Activated T-cell treated with anti-CD3 and anti-CD28 coated beads, Interleukin-2, amount 50 U/mL, for 72 hours (primary cell): ENCODE measurements around the gene CNTNAP5. TPM values are rescaled to one million over a fixed set of nuclear protein-coding genes. Genes with fewer than 3 reads are reported as not detected.

Experiments
- ATAC-seq, 2 donors: fragments of 150-1000 bp; cut with Tn5 transposase; replicated peaks in 1 of 2; 2 replicates each; pipeline ENCODE4 v1.10.0; 2021; ENCODE audit warnings: moderate library complexity in 2 of 2, mild to moderate bottlenecking in 1 of 2
- DNase-seq, 2 donors: peaks; one replicate each; pipeline ENCODE4 v3.0.0; 2021 to 2022; ENCODE audit warnings: mixed read lengths in 1 of 2
- H3K27ac Mint-ChIP-seq: one replicate; pipeline ENCODE4 v1.8.0; 2022; ENCODE audit warnings: mild to moderate bottlenecking, moderate library complexity, mixed read lengths
- H3K27me3 Mint-ChIP-seq: one replicate; pipeline ENCODE4 v1.8.0; 2022; ENCODE audit warnings: low read depth, mixed read lengths
- H3K36me3 Mint-ChIP-seq, 2 donors: one replicate each; pipeline ENCODE4 v1.8.0; 2022; ENCODE audit warnings: mixed read lengths in 2 of 2, mild to moderate bottlenecking in 1 of 2; ENCODE audit not compliant: insufficient read depth in 2 of 2
- H3K4me1 Mint-ChIP-seq: one replicate; pipeline ENCODE4 v1.8.0; 2022; ENCODE audit warnings: low read depth, mixed read lengths
- H3K4me3 Mint-ChIP-seq, 2 donors: one replicate each; pipeline ENCODE4 v1.8.0; 2022; ENCODE audit warnings: mild to moderate bottlenecking in 2 of 2, mixed read lengths in 2 of 2, moderate library complexity in 2 of 2
- H3K9me3 Mint-ChIP-seq, 2 donors: one replicate each; pipeline ENCODE4 v1.8.0; 2022; ENCODE audit warnings: mixed read lengths in 2 of 2
- total RNA-seq, 2 donors: library from RNA; stranded (reverse); gene quantifications; one replicate each; pipeline ENCODE4 v1.2.3, GENCODE V29; 2022

Gene CNTNAP5
- total RNA-seq, 2 donors from 2014 or later, result not detected

GRCh38 chr2:124702777-124703176 lies 677.7 kb downstream of the CNTNAP5 start:
- H3K36me3 Mint-ChIP-seq, result peaks cover 1 to 2% of the 10 kb centered on the region in 2 donors
- peaks cover 7% of the 10 kb centered on the region in 2 donors for H3K9me3 Mint-ChIP-seq
- H3K27me3 Mint-ChIP-seq, result no peaks in the 10 kb centered on the region
- ATAC-seq (no peak), DNase-seq (no peak)
- no peaks in the 10 kb centered on the region for H3K4me1 Mint-ChIP-seq
- no peak overlapping the region for H3K4me3 Mint-ChIP-seq
- peak overlapping the region; percentile 82 for H3K27ac Mint-ChIP-seq

GRCh38 chr2:124704071-124704925 lies 679.2 kb downstream of the CNTNAP5 start:
- peaks cover 1 to 2% of the 10 kb centered on the region in 2 donors for H3K36me3 Mint-ChIP-seq
- H3K4me3 Mint-ChIP-seq, result no peak overlapping the region

DNA sequence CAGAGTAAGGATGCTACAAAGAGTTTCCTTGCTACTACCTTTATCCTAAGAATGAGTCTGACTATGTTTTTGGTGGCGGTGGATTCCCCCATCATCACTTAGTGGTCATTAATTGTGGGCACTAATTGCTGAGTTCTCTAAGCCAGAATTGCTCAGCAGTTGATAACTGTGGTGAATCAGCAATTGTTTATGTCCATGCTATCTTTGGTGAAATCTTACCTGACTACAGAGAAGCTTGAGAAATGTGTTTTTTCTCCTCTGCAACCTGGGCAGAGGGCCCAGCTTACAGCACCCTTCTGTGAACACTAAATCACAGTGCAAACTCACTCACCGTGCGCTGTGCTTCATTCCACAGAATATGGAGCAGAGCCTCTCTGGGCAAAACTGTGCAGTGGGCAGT lies 683.6 kb downstream of the CNTNAP5 start:
- DNase-seq (no peak), ATAC-seq (no peak)
- Mint-ChIP-seq H3K36me3 (peaks cover 2 to 3% of the 10 kb centered on the region in 2 donors), H3K27ac (no peak overlapping the region), H3K4me3 (no peak overlapping the region), H3K4me1 (no peaks in the 10 kb centered on the region), H3K27me3 (no peaks in the 10 kb centered on the region), H3K9me3 (peaks cover 6 to 11% of the 10 kb centered on the region in 2 donors)

More at GRCh38 chr2:124704071-124704925, 679.2 kb downstream of the CNTNAP5 start:
- ATAC-seq (no peak), DNase-seq (no peak)
- H3K27me3 Mint-ChIP-seq, result no peaks in the 10 kb centered on the region
- H3K4me1 Mint-ChIP-seq, result no peaks in the 10 kb centered on the region
- H3K27ac Mint-ChIP-seq, result no peak overlapping the region
- peaks cover 7% of the 10 kb centered on the region in 2 donors for H3K9me3 Mint-ChIP-seq

DNA sequence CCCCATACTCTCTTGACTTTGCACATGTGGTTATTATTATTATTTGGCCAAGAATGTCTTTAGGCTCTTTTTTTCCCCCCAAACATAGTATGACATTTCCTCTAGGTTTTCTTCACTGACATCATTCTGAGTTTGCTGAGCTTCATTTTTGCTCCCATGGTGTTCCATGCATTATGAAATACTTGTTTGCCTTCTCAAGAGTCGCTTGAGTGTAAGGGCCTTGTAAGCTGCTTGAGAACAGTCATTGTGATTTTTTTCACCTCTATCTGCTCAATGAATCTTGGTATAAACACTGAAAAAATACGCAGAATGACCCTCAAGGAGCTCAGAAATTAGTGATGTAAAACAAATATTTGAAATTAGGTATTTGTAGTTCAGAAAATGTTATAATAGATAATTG lies 688.9 kb downstream of the CNTNAP5 start:
- H3K36me3 Mint-ChIP-seq, result peaks cover 2 to 3% of the 10 kb centered on the region in 2 donors
- peaks cover 10 to 11% of the 10 kb centered on the region in 2 donors for H3K9me3 Mint-ChIP-seq
- no peak overlapping the region for H3K27ac Mint-ChIP-seq
- ATAC-seq (no peak), DNase-seq (no peak)
- H3K4me1 Mint-ChIP-seq, result no peaks in the 10 kb centered on the region
- no peak overlapping the region for H3K4me3 Mint-ChIP-seq
- H3K27me3 Mint-ChIP-seq, result no peaks in the 10 kb centered on the region

DNA sequence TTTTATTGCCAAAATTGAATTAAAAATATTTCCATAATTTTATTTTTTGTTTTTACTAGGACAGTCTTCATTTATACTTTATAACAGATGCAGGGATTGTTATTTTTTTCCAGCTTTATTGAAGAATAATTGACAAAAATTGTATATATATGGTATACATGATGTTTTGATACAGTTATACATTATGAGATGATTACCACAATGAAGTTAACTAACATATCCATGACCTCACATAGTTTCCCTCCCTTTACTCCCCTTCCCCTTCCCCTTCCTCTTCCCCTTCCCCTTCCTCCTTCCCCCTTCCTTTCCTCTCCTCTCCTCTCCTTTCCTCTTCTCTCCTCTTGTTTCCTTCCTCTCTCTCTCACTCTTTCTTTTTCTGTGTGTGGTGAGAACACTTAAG lies 700.1 kb downstream of the CNTNAP5 start:
- H3K27ac Mint-ChIP-seq, result no peak overlapping the region
- H3K4me3 Mint-ChIP-seq, result no peak overlapping the region
- ATAC-seq, result no peak
- H3K4me1 Mint-ChIP-seq, result no peaks in the 10 kb centered on the region
- H3K9me3 Mint-ChIP-seq, result peaks cover 3 to 4% of the 10 kb centered on the region in 2 donors
- H3K27me3 Mint-ChIP-seq, result no peaks in the 10 kb centered on the region
- H3K36me3 Mint-ChIP-seq, result peaks cover 0 to 2% of the 10 kb centered on the region in 2 donors
- DNase-seq, result no peak

DNA sequence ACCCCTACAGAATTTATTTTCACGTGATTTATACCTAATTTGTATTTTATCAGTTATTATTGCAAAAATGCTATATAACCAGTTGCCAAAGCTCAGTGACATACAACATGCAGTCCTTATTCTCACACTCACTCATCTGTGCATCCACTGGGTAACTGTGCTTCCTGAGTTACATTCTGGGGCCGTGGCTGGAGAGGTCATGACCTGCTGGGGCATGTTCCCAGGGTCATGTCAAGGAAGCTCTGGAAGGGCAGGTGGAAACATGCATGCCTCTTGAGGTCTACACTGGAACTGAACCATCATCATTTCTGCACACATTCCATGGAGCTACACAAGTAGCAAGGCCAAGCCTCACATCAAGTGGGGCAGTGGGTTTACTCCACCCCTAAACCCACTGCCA lies 715.5 kb downstream of the CNTNAP5 start:
- H3K27ac Mint-ChIP-seq, result no peak overlapping the region
- DNase-seq (no peak), ATAC-seq (no peak)
- no peaks in the 10 kb centered on the region for H3K27me3 Mint-ChIP-seq
- no peaks in the 10 kb centered on the region for H3K36me3 Mint-ChIP-seq
- H3K4me3 Mint-ChIP-seq, result no peak overlapping the region
- peaks cover 6% of the 10 kb centered on the region in 2 donors for H3K9me3 Mint-ChIP-seq
- H3K4me1 Mint-ChIP-seq, result no peaks in the 10 kb centered on the region

- H3K27ac Mint-ChIP-seq, result no peak overlapping the region
- H3K4me1 Mint-ChIP-seq, result no peaks in the 10 kb centered on the region
- peaks cover 3% of the 10 kb centered on the region in 2 donors for H3K36me3 Mint-ChIP-seq
- no peak for DNase-seq
- peaks cover 8 to 15% of the 10 kb centered on the region in 2 donors for H3K9me3 Mint-ChIP-seq
- no peak overlapping the region for H3K4me3 Mint-ChIP-seq
- H3K27me3 Mint-ChIP-seq, result no peaks in the 10 kb centered on the region
- ATAC-seq, result no peak
Observed at GRCh38 chr2:124753842-124754241, 728.8 kb downstream of the CNTNAP5 start.

- H3K36me3 Mint-ChIP-seq, result no peaks in the 10 kb centered on the region
- ATAC-seq, result no peak
- DNase-seq, result no peak
- no peaks in the 10 kb centered on the region for H3K4me1 Mint-ChIP-seq
- no peak overlapping the region for H3K27ac Mint-ChIP-seq
- H3K27me3 Mint-ChIP-seq, result no peaks in the 10 kb centered on the region
- peaks cover 4 to 10% of the 10 kb centered on the region in 2 donors for H3K9me3 Mint-ChIP-seq
- no peak overlapping the region for H3K4me3 Mint-ChIP-seq
Observed at GRCh38 chr2:124755386-124755785, 730.3 kb downstream of the CNTNAP5 start.

GRCh38 chr2:124756048-124756447 lies 731.0 kb downstream of the CNTNAP5 start:
- DNase-seq (no peak), ATAC-seq (no peak)
- H3K27ac Mint-ChIP-seq, result no peak overlapping the region
- peaks cover 4 to 10% of the 10 kb centered on the region in 2 donors for H3K9me3 Mint-ChIP-seq
- H3K27me3 Mint-ChIP-seq, result no peaks in the 10 kb centered on the region
- H3K4me3 Mint-ChIP-seq, result no peak overlapping the region
- no peaks in the 10 kb centered on the region for H3K36me3 Mint-ChIP-seq
- no peaks in the 10 kb centered on the region for H3K4me1 Mint-ChIP-seq

GRCh38 chr2:124762388-124762787 lies 737.3 kb downstream of the CNTNAP5 start:
- H3K27me3 Mint-ChIP-seq, result no peaks in the 10 kb centered on the region

DNA sequence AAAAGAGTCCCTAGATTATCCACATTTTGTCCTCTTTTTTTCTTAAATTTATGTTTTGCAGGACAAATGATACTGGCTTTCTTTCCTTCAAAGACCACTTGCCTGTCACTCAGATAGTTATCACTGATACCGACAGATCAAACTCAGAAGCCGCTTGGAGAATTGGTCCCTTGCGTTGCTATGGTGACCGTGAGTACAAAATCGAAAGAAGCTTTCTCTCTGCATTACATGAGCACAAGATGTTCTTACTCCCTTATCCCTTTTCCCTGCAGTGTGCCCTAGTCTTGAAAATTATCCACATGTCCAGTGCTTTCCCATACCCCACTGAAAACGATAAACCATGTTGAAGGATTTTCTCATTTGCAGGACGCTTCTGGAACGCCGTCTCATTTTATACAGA lies 738.5 kb downstream of the CNTNAP5 start:
- H3K27ac Mint-ChIP-seq, result no peak overlapping the region
- H3K4me3 Mint-ChIP-seq, result no peak overlapping the region
- DNase-seq (no peak), ATAC-seq (no peak)
- H3K36me3 Mint-ChIP-seq, result no peaks in the 10 kb centered on the region
- peaks cover under 1 to 1% of the 10 kb centered on the region in 2 donors for H3K9me3 Mint-ChIP-seq
- no peaks in the 10 kb centered on the region for H3K27me3 Mint-ChIP-seq
- no peaks in the 10 kb centered on the region for H3K4me1 Mint-ChIP-seq

More at GRCh38 chr2:124762388-124762787, 737.3 kb downstream of the CNTNAP5 start:
- no peak for ATAC-seq
- Mint-ChIP-seq H3K9me3 (peaks cover 4 to 8% of the 10 kb centered on the region in 2 donors), H3K4me3 (no peak overlapping the region), H3K36me3 (no peaks in the 10 kb centered on the region), H3K27ac (no peak overlapping the region), H3K4me1 (no peaks in the 10 kb centered on the region)
- DNase-seq, result no peak

GRCh38 chr2:124774781-124775180 lies 749.7 kb downstream of the CNTNAP5 start:
- no peak overlapping the region for H3K4me3 Mint-ChIP-seq
- no peak for DNase-seq
- no peak for ATAC-seq
- no peaks in the 10 kb centered on the region for H3K4me1 Mint-ChIP-seq
- H3K36me3 Mint-ChIP-seq, result no peaks in the 10 kb centered on the region
- H3K27ac Mint-ChIP-seq, result no peak overlapping the region
- peaks cover 5 to 8% of the 10 kb centered on the region in 2 donors for H3K9me3 Mint-ChIP-seq
- no peaks in the 10 kb centered on the region for H3K27me3 Mint-ChIP-seq

DNA sequence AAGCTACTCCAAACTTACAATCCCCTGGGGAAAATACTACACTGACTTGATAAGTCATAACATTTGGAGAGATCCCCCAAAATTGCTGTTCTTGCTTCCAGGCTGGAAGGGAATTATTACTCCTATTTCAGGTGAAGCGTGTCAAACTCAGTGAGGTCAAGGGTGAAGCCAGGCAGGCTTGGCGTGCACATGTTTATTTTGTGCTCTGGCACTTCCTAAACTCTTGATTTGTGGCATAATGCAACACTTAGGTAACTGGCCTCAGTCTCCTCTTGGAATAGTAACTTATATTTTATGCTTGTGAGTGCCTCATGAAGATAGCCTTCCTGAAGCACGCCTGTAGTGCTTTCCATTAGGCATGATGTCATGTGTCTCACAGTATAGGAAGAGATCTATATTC lies 751.2 kb downstream of the CNTNAP5 start:
- Mint-ChIP-seq H3K4me3 (no peak overlapping the region), H3K9me3 (peaks cover 5 to 8% of the 10 kb centered on the region in 2 donors), H3K36me3 (no peaks in the 10 kb centered on the region), H3K27ac (no peak overlapping the region), H3K27me3 (no peaks in the 10 kb centered on the region), H3K4me1 (no peaks in the 10 kb centered on the region)
- no peak for ATAC-seq
- DNase-seq, result no peak

DNA sequence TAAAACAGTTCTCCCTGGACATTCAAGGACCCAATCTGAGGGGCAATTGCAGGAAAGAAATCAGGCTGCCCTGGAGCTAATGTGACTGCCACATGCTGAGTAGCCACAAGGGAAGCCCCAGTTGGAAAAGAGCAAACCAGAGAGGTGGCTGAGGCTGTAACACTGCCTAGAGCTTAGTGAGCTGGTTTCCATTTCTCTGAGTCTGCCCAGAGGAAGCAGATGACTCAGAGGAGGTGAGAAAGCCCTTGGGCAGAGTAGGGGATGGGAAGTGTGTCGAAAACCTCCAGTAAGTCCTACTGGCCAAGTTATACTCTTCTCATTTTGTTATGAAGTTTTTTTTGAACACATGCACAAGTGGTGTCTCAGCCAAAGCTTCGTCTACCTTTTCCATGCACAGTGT lies 753.0 kb downstream of the CNTNAP5 start:
- peaks cover 1 to 2% of the 10 kb centered on the region in 2 donors for H3K9me3 Mint-ChIP-seq

More for the DNA sequence above, 753.0 kb downstream of the CNTNAP5 start:
- Mint-ChIP-seq H3K27me3 (no peaks in the 10 kb centered on the region), H3K27ac (no peak overlapping the region), H3K4me1 (no peaks in the 10 kb centered on the region), H3K4me3 (no peak overlapping the region), H3K36me3 (no peaks in the 10 kb centered on the region)
- no peak for DNase-seq
- no peak for ATAC-seq
